HG02759 (cell line): ENCODE data around the gene ACAN.

Experiments used
- ATAC-seq: cut with Tn5 transposase; IDR thresholded peaks from one replicate; pipeline ENCODE4 v1.9.1; 2021; ENCODE audit warnings: mild to moderate bottlenecking, moderate library complexity; ENCODE audit not compliant: unreplicated experiment

ACAN gene

GRCh38 chr15:88803241-88803919, at the start of gene ACAN:
Gene ACAN, plus strand, starts transcription at chr15:88803436. Its CDS starts 32,771 bp downstream, at chr15:88836207.
- no peak for ATAC-seq

- no peak for ATAC-seq
These were observed 46.7 kb upstream of the ACAN start for GRCh38 chr15:88756521-88756920.

GRCh38 chr15:88756921-88757320, 46.3 kb upstream of the ACAN start:
- ATAC-seq, result no peak

GRCh38 chr15:88759872-88760271, 43.4 kb upstream of the ACAN start:
- no peak for ATAC-seq

GRCh38 chr15:88764448-88764847, 38.8 kb upstream of the ACAN start:
- no peak for ATAC-seq

- no peak for ATAC-seq
These were observed 38.0 kb upstream of the ACAN start for GRCh38 chr15:88765212-88765611.

GRCh38 chr15:88769161-88769971, 33.9 kb upstream of the ACAN start:
- ATAC-seq, result no peak

GRCh38 chr15:88775776-88776175, 27.5 kb upstream of the ACAN start:
- ATAC-seq, result no peak

- no peak for ATAC-seq
These were observed 26.6 kb upstream of the ACAN start for GRCh38 chr15:88776646-88777045.

- no peak for ATAC-seq
These were observed 23.3 kb upstream of the ACAN start for GRCh38 chr15:88779944-88780343.

GRCh38 chr15:88782465-88782864, 20.8 kb upstream of the ACAN start:
- no peak for ATAC-seq

- no peak for ATAC-seq
These were observed 18.0 kb upstream of the ACAN start for GRCh38 chr15:88785217-88785616.

GRCh38 chr15:88788036-88788435, 15.2 kb upstream of the ACAN start:
- ATAC-seq, result no peak

GRCh38 chr15:88788816-88789215, 14.4 kb upstream of the ACAN start:
- ATAC-seq, result no peak

- no peak for ATAC-seq
These were observed 12.8 kb upstream of the ACAN start for GRCh38 chr15:88790486-88790885.

GRCh38 chr15:88791637-88792036, 11.6 kb upstream of the ACAN start:
- no peak for ATAC-seq

- ATAC-seq, result no peak
These were observed 10.6 kb upstream of the ACAN start for GRCh38 chr15:88792342-88793282.

GRCh38 chr15:88794001-88794400, 9.2 kb upstream of the ACAN start:
- ATAC-seq, result no peak

GRCh38 chr15:88797663-88798339, 5.4 kb upstream of the ACAN start:
- no peak for ATAC-seq

- no peak for ATAC-seq
These were observed 3.9 kb upstream of the ACAN start for GRCh38 chr15:88799341-88799740.

GRCh38 chr15:88800026-88800425, 3.2 kb upstream of the ACAN start:
- no peak for ATAC-seq
